OCI-M1 (cell line): ENCODE data around the gene OR10A6.

Source experiments
- DNase-seq: peaks from one replicate; lab custom pipeline; 2025; lab: John Stamatoyannopoulos, UW

OR10A6 gene

DNA sequence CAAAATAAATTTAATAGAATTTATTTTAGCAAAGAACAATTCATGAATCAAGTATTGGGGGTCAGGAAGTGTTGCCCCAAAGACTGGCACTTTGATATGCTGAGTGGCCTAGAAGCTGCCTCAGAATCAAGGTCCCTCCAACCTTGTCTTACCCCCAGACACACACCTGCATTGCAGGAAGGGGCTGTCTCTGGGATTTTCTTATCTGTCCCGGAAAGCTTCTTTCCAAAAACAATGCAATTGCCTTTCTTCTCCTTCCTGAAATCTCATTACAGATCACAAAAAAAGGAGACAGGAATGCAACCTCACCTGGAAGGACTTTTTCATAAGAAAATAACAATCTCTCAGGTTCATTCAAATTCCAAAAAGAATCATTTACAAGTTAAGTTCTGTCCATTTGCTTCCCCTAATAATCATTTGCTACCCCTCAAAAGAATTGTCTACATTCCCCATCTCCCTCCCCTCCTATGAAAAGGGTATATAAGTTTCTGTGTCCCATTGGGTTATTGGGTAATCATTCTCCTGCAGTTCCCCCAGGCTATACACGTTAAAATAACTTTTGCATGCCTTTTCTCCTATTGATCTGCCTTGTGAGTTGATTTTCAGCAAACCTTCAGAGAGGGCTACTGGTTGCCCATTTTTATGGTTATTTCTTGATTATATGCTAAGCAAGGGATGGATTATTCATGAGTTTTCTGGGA lies 21.3 kb downstream of the OR10A6 start:
- no peak for DNase-seq

GRCh38 chr11:7907121-7907520 lies 23.9 kb downstream of the OR10A6 start:
- no peak for DNase-seq

DNA sequence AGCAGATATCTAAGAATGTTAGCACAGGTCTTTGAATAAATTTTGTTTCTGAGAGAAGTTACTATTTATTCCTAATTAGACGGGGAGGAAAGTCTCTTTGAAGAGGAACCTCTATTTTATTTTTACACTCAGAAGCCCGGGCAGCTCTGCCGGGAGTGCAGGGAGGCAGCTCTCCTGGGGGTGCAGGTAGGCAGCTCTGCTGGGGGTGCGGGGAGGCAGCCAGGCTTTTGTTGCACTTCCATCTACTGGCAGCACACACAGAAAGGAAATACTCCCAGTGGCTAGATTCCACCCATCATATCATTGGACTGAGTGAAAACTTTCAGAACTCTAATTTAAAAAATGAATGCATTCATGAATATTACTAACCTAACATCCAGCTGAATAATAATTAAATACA lies 24.6 kb downstream of the OR10A6 start:
- DNase-seq, result no peak

GRCh38 chr11:7905961-7906429 lies 25.1 kb downstream of the OR10A6 start:
- no peak for DNase-seq

DNA sequence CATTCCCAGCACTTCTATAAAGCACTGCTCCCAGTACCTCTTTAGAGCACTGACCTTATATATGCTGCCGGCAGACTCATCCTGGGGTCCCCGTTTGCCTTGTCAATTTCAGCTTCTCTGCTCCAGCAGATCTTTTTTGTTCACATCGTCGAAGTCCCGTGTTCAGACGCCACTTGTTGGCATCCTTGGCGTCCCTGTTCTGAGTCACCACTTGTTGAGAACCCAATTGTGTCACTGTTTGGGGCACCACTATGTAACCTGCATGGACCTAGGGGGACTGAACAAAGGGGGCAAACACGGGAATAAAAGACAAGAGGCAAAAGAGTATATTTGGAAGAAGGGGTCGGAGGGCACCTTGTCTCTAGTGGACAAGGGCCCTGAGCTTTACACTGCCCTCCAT lies 25.5 kb downstream of the OR10A6 start:
- DNase-seq, result no peak

- peak; percentile 33 for DNase-seq
Measured at GRCh38 chr11:7904917-7905316, 26.2 kb downstream of the OR10A6 start.

- DNase-seq, result no peak
Measured at GRCh38 chr11:7903940-7904339, 27.1 kb downstream of the OR10A6 start.

DNA sequence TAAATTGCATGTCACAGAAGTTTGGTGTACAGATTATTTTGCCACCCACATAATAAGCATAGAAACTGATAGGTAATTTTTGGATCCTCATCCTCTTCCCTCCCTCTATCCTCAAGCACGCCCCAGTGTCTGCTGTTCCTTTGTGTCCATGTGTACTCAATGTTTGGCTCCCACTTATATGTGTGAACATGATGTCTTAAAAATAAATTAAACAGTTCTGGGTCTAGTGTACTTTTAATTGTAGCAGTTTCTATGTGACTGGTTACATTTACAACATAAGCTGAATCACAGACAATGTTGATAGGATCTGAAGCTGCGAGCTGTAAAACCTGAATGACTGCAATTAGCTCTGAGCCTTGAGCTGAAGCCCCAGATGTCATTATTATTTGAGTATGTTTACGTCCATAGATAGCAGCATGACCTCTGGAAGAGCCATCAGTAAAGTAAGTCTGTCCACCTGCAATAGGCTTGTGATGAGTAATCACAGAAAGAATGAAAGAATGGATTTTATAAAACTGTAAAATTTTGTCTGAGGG lies 29.7 kb downstream of the OR10A6 start:
- no peak for DNase-seq

- no peak for DNase-seq
Measured at GRCh38 chr11:7900686-7901085, 30.4 kb downstream of the OR10A6 start.

- DNase-seq, result no peak
Measured at GRCh38 chr11:7899418-7899817, 31.6 kb downstream of the OR10A6 start.

DNA sequence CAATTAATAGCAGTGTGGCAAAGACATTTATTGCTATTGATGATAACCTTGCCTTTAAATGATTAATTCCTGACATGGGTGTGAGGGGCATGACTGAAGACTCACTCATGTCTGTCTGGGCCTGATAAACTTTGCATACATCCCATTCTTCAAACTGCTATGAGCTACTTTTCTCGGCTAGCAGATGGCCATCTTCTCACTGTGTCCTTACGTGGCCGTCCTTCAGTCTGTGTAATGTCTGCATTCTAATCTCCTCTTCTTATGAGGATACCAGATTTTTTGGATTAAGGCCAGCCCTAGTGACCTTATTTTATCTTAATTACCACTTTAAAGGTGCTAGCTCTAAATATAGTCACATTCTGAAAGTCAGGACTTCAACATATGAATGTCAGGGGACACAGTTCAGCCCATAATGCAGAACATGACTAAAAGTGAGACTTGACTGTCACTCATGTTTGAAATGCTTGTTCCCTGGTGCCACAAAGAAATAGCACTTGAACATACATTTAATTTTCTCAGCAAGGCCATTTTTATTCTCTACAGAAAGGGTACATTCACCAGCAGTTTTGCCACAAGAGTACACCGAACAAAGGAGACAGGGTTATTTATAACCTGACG lies 32.3 kb downstream of the OR10A6 start:
- DNase-seq, result no peak

DNA sequence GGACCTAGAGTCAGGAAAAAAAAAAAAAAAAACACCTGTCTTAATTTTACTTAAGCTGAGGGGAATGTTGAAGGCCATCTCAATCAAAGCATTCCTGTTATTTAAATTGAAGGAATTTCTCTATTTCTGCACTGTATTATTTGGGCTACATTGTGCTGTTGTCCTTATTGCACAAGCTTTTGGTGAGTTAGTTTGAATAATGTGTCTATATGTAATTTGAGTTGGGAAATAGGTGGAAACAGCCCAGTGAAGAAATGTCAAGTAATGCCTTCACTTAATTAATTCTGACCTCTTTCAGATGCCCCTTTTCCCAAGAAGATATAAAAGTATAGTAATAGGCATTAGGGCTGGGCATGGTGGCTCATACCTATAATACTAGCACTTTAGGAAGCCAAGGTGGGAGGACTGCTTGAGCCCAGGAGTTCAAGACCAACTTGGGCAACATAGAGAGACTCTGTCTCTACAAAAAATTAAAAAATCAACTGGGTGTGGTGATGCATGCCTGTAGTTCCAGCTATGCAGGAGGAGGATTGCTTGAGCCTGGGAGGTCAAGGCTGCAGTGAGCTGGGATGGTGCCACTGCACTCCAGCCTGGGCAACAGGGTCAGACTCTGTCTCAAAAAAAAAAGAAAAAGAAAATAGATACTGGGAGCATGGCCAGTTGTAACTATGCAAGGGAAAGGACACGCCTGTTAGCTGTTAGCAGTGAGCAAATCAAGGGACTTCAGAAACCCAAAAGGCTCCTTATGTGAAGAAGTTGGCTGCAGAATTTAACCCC lies 34.9 kb downstream of the OR10A6 start:
- DNase-seq, result no peak

DNA sequence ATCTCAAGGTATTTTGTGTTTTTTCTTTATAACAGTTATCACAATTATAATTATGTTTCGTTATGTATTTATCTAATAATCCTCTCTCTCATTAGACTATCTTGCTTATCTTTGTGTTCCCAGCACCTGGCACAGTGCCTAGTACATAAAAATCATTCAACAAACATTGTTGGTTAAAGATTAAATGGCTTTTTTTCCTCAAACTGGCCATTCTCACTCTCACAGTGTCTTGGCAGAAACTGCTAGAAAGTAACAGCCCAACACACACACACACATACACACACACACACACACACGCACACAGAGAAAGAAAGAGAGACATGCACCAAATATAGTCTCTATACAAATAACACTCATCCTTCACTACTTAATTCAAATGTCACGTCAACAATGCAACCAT lies 36.8 kb downstream of the OR10A6 start:
- no peak for DNase-seq

DNA sequence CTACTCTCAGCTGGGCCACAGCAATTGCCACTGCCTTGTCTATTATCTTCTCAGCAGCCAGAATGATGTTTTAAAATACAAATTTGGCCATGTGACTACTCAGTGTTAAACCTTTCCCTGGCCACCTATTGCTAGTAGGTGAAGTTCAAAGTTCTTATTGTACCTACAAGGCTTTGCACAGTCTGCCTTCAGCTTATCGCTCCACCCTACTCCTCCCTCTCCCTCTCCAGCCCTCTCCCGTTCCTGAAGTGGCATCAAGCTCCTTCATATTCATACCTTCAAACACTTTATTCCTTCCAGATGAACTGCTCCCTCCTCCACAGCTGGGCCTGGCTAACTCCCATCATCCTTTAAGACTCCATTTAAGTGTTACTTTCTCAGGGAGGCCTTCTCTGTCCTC lies 37.3 kb downstream of the OR10A6 start:
- no peak for DNase-seq

DNA sequence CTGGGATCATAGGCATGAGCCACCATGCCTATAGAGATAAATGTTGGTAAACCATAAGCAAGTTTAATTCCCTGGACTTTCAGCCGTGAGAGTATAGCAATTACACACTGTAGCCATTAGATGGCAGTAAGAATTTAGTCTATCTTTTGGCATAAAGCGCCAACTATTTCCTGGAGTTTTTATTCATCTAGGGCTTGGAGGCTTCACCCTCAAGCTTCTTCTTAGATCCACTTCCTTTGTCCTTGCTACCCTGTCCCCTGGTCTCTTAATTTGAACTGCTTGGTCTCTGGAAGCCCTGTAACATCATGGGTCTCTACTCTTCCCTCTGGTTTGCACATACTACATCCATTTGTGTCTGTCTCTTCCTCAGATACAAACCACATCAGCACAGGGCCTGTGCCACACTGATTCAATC lies 38.2 kb downstream of the OR10A6 start:
- DNase-seq, result peak; percentile 78

- DNase-seq, result peak; percentile 54
Measured at GRCh38 chr11:7892059-7892699, 38.9 kb downstream of the OR10A6 start.

DNA sequence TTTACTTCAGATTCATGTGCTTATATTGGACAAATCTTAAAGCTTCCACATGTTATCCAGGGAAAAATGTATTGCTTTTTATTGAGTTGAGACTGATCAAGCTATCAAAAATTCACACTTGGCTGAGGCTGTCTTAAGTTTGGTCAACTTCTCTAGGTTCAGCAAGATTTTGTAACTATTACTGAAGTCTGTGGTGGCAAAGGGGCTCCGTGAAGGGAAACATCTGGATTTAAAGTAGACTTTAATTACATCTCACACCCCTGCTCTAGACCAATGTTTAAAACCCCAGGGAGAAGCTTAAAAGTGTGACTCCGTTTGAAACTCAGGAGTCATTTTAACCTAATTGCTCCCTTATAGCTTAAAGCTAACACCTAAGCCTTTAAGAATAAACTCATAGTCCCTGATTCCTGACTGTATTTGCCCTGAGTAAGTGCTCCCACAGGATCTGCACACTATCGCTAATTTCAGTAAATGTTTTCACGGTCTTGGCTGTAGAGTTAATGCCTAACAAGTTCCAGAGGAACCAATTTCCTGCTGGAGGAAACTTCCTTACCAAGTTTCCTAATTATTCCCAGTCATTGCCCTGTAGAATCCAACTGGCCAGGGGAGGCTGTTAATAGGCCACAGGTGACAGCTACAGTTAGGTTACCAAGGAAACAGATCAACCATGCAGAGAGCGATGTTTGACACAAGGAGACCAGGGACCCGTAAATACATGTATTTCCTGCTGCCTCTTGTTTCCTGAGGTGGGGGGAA lies 40.5 kb downstream of the OR10A6 start:
- DNase-seq, result no peak

DNA sequence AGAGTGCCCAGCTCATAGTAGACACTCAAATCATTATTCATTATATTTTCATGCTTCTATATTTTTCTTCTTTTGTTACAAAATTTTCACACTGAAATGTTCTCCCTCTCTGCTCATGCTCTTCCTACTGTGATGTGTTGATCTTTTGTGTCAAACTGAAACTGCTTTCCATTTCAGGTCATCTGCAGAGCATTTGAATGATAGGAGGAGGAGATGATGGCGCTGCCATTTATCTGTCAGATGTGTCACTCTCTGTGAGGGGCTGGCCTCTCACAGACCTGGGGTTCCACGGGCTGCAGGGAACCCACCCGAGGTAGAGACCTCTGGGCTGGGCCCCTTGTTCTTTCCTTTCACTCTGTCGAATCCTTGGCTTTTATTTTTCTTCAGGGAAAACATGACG lies 41.1 kb downstream of the OR10A6 start:
- peak; percentile 27 for DNase-seq

- no peak for DNase-seq
Measured at GRCh38 chr11:7882860-7883259, 48.2 kb downstream of the OR10A6 start.
